ENCODE measurements around the gene ADISSP. TPM values are rescaled to one million over a fixed set of nuclear protein-coding genes. Genes with fewer than 3 reads are reported as not detected.

Gene ADISSP
- total RNA-seq, 4 donors from 2014 or later = 3.0 to 19.9 (median 16.3) TPM

DNA sequence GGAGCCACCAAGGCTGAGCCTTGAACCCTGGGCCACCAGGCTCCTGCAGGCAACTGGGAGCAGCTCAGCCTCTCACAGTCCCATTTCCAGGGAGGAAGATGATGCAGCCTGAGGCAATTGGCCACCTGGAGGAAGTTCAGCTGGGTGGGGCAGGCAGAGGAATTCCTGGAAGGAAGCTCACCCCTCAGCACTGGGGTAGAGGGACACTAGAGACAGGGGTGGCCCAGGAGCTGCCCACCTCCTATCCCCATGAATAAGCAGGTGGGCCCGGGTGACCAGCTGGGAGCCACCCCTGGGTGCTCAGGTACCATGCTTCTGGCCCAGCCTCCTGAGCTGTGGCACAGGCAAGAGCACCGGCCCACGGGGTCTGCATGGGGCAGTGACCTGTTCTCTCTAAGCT lies 38.7 kb downstream of the ADISSP start:
- WGBS, 2 donors (ENCODE audit: low coverage in 1 of 2) = 50% methylated on average over 1 of the region's 3 CpGs; no CpG with 5 or more reads in 1 of the 2 donors
- in situ Hi-C loops (cut with MboI; ENCODE audit: low pct_ligation_motif_present in 1 of 4, low pct_unique_long_range_greater_than_20kb in 1 of 4, low sequenced_read_pairs in 3 of 4) = no loop called here
- Histone ChIP-seq H3K36me3 (no peaks in the 10 kb centered on the region), H3K4me3 (no peak overlapping the region), H3K4me1 (peaks cover 0 to 1% (median under 1%) of the 10 kb centered on the region in 4 donors), H3K27ac (no peak overlapping the region), H3K27me3 (peaks cover 46% of the 10 kb centered on the region), H3K9me3 (no peaks in the 10 kb centered on the region)
- intact Hi-C loops (cut with DNase I; ENCODE audit: low total_unique reads) = no loop called here
- TF ChIP-seq, protein P1, sequence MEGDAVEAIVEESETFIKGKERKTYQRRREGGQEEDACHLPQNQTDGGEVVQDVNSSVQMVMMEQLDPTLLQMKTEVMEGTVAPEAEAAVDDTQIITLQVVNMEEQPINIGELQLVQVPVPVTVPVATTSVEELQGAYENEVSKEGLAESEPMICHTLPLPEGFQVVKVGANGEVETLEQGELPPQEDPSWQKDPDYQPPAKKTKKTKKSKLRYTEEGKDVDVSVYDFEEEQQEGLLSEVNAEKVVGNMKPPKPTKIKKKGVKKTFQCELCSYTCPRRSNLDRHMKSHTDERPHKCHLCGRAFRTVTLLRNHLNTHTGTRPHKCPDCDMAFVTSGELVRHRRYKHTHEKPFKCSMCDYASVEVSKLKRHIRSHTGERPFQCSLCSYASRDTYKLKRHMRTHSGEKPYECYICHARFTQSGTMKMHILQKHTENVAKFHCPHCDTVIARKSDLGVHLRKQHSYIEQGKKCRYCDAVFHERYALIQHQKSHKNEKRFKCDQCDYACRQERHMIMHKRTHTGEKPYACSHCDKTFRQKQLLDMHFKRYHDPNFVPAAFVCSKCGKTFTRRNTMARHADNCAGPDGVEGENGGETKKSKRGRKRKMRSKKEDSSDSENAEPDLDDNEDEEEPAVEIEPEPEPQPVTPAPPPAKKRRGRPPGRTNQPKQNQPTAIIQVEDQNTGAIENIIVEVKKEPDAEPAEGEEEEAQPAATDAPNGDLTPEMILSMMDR (IDR thresholded peaks at IDR 0.05) = no peak
- no peak for TF ChIP-seq POLR2AphosphoS5 (IDR thresholded peaks at IDR 0.05)
- no peak for TF ChIP-seq POLR2A (IDR thresholded peaks at IDR 0.05)
- TF ChIP-seq EP300 (IDR thresholded peaks at IDR 0.05; ENCODE audit: low read depth) = no peak
- DNase-seq = no peak

GRCh38 chr20:3728354-3728753 lies 39.2 kb downstream of the ADISSP start:
- intact Hi-C loops (cut with DNase I; ENCODE audit: low total_unique reads) (no loop called here), in situ Hi-C loops (cut with MboI; ENCODE audit: low pct_ligation_motif_present in 1 of 4, low pct_unique_long_range_greater_than_20kb in 1 of 4, low sequenced_read_pairs in 3 of 4) (no loop called here)
- 77% methylated on average over 5 of the region's 5 CpGs; no CpG with 5 or more reads in 1 of the 2 donors for WGBS, 2 donors (ENCODE audit: low coverage in 1 of 2)
- H3K36me3 ChIP-seq = no peaks in the 10 kb centered on the region
- no peaks in the 10 kb centered on the region for H3K9me3 ChIP-seq
- DNase-seq = no peak
- H3K27ac ChIP-seq = peak overlapping the region in 2 of 4 donors; percentile 11 to 41
- peaks cover 42% of the 10 kb centered on the region for H3K27me3 ChIP-seq
- TF ChIP-seq, protein P1 (IDR thresholded peaks at IDR 0.05) = no peak
- TF ChIP-seq EP300 (IDR thresholded peaks at IDR 0.05; ENCODE audit: low read depth) (no peak), POLR2AphosphoS5 (IDR thresholded peaks at IDR 0.05) (no peak), POLR2A (IDR thresholded peaks at IDR 0.05) (no peak)
- no peak overlapping the region for H3K4me3 ChIP-seq
- no peaks in the 10 kb centered on the region for H3K4me1 ChIP-seq

DNA sequence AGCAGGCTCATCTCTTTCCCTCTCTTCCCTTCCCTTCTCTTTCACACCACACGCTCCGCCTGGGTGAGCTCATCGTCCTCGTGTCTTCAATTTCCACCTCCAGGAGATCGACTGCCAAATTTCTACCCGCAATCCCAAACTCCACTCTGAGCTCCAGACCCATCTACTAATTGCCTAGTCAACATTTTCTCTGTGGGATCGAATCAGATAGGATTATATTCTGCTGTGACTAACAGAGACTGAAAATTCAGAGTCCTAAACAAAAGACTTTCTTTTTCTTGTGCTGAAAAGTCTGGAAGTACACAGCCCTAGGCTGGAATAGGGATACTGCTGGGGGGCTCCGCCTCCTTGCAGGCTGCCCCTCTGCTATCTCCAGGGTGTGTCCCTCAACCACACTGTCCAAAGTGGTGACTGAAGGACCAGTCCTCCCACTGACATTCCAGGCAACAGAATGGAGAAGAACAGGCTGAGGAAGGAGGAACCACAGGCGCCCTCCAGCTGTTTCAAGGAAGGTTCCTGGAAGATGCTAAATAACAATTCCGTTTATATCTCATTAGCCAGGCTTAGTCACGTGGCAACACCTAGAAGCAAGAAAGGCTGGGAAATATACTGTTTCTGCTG lies 40.0 kb downstream of the ADISSP start:
- Histone ChIP-seq H3K36me3 (no peaks in the 10 kb centered on the region), H3K27ac (peak overlapping the region; percentile 11 to 46 (median 39)), H3K9me3 (no peaks in the 10 kb centered on the region), H3K27me3 (peaks cover 33% of the 10 kb centered on the region), H3K4me1 (no peaks in the 10 kb centered on the region), H3K4me3 (no peak overlapping the region)
- in situ Hi-C loops (cut with MboI; ENCODE audit: low pct_ligation_motif_present in 1 of 4, low pct_unique_long_range_greater_than_20kb in 1 of 4, low sequenced_read_pairs in 3 of 4) (no loop called here), intact Hi-C loops (cut with DNase I; ENCODE audit: low total_unique reads) (no loop called here)
- TF ChIP-seq POLR2A (IDR thresholded peaks at IDR 0.05) (no peak), POLR2AphosphoS5 (IDR thresholded peaks at IDR 0.05) (no peak), EP300 (IDR thresholded peaks at IDR 0.05; ENCODE audit: low read depth) (no peak)
- TF ChIP-seq, protein P1 (IDR thresholded peaks at IDR 0.05) = no peak
- no peak for DNase-seq
- WGBS, 2 donors (ENCODE audit: low coverage in 1 of 2) = 26 to 36% methylated on average over 6 to 11 of the region's 11 CpGs

DNA sequence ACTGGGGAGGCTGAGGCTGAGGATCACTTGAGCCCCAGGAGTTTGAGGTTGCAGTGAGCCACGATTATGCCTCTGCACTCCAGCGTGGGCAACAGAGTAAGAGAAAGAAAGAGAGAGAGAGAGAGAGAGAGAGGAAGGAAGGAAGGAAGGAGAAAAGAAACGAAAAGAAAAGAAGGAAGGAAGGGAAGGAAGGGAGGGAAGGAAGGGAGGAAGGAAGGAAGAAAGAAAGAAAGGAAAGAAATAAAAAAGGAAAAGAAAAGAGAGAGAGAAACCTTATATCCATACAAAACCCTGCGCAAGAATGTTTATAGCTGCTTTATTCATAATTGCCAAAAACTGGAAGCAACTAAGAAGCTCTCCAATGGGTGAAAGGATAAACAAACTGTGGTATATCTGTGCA lies 43.2 kb downstream of the ADISSP start:
- no peak for TF ChIP-seq POLR2AphosphoS5 (IDR thresholded peaks at IDR 0.05)
- TF ChIP-seq, protein P1 (IDR thresholded peaks at IDR 0.05) = no peak
- no peak for TF ChIP-seq POLR2A (IDR thresholded peaks at IDR 0.05)
- no peak for TF ChIP-seq EP300 (IDR thresholded peaks at IDR 0.05; ENCODE audit: low read depth)
- H3K4me1 ChIP-seq = no peaks in the 10 kb centered on the region
- H3K27ac ChIP-seq = no peak overlapping the region
- no peak for DNase-seq
- no peaks in the 10 kb centered on the region for H3K36me3 ChIP-seq
- in situ Hi-C loops (cut with MboI; ENCODE audit: low pct_ligation_motif_present in 1 of 4, low pct_unique_long_range_greater_than_20kb in 1 of 4, low sequenced_read_pairs in 3 of 4) = no loop called here
- intact Hi-C loops (cut with DNase I; ENCODE audit: low total_unique reads) = no loop called here
- H3K9me3 ChIP-seq = no peaks in the 10 kb centered on the region
- 59 to 67% methylated on average over 3 to 4 of the region's 4 CpGs for WGBS, 2 donors (ENCODE audit: low coverage in 1 of 2)
- H3K27me3 ChIP-seq = peaks cover 20% of the 10 kb centered on the region
- no peak overlapping the region for H3K4me3 ChIP-seq
